Measurements from ENCODE around the gene TRPT1.

TRPT1 gene

DNA sequence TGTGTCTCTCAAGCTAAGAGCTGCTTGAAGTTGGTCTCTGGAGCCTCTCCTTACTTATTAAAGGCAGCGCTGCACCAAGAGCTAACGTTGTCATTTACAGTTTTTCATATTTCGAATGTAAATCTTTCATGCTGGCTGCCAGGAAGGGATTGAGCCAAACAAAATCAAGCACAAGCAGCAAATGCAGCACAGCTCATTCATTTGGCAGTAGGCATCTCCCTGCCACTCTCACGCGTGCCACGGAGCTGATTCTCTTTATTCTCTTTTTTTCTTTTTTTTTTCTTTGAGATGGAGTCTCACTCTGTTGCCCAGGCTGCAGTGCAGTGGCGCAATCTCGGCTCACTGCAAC lies 7.0 kb upstream of the TRPT1 start:
- Histone ChIP-seq H4K8ac (ENCODE audit: low read depth, low read length) (no peak overlapping the region), H3K36me3 (ENCODE audit: control insufficient read depth in 1 of 2, insufficient read depth in 2 of 2, low read length in 2 of 2) (peaks cover 9 to 14% of the 10 kb centered on the region in 2 experiments), H3K23ac (ENCODE audit: low read length) (no peak overlapping the region), H2BK12ac (ENCODE audit: low read length) (no peak overlapping the region), H3K27me3 (ENCODE audit: insufficient read depth, low read length) (no peaks in the 10 kb centered on the region), H2BK5ac (ENCODE audit: low read depth, low read length, poor library complexity) (no peak overlapping the region), H4K12ac (ENCODE audit: low read depth, low read length) (no peak overlapping the region), H3K9ac (ENCODE audit: low read length) (no peak overlapping the region), H3K4me2 (ENCODE audit: low read length) (no peak overlapping the region), H3K4me3 (ENCODE audit: low read depth, low read length) (no peak overlapping the region), H2AFZ (ENCODE audit: insufficient read depth, low read length, poor library complexity) (no peak overlapping the region), H2BK120ac (ENCODE audit: insufficient read depth, low read length, poor library complexity) (no peak overlapping the region), H3K27ac (ENCODE audit: low read depth, low read length) (no peak overlapping the region), H2AK5ac (ENCODE audit: low read length) (no peak overlapping the region), H3K4me1 (ENCODE audit: control insufficient read depth in 1 of 2, insufficient read depth in 2 of 2, low read length in 2 of 2) (peaks cover 4 to 7% of the 10 kb centered on the region in 2 experiments), H4K91ac (ENCODE audit: low read depth, low read length) (no peak overlapping the region), H3K14ac (ENCODE audit: low read length) (no peak overlapping the region), H3K9me3 (ENCODE audit: insufficient read depth, low read depth, low read length) (no peaks in the 10 kb centered on the region), H3K79me2 (ENCODE audit: control insufficient read depth, insufficient read depth, low read length, poor library complexity) (peaks cover 10% of the 10 kb centered on the region), H3K4ac (ENCODE audit: low read depth, low read length) (no peak overlapping the region), H3K18ac (ENCODE audit: low read length) (no peak overlapping the region), H3K79me1 (ENCODE audit: low read length) (peaks cover 11% of the 10 kb centered on the region)
- WGBS (ENCODE audit: extremely low coverage, insufficient coverage, insufficient read length): no CpG with 5 or more reads among the region's 8 CpGs
- no peak for DNase-seq

- no peak overlapping the region for H2BK120ac ChIP-seq (ENCODE audit: insufficient read depth, low read length, poor library complexity)
- peaks cover 3 to 8% of the 10 kb centered on the region in 2 experiments for H3K36me3 ChIP-seq (ENCODE audit: control insufficient read depth in 1 of 2, insufficient read depth in 2 of 2, low read length in 2 of 2)
- H3K23ac ChIP-seq (ENCODE audit: low read length): no peak overlapping the region
- H3K4me2 ChIP-seq (ENCODE audit: low read length): no peak overlapping the region
- H3K14ac ChIP-seq (ENCODE audit: low read length): no peak overlapping the region
- no CpG with 5 or more reads among the region's 15 CpGs for WGBS (ENCODE audit: extremely low coverage, insufficient coverage, insufficient read length)
- peaks cover 11% of the 10 kb centered on the region for H3K79me1 ChIP-seq (ENCODE audit: low read length)
- no peak overlapping the region for H4K12ac ChIP-seq (ENCODE audit: low read depth, low read length)
- H2BK5ac ChIP-seq (ENCODE audit: low read depth, low read length, poor library complexity): no peak overlapping the region
- no peak overlapping the region for H2BK12ac ChIP-seq (ENCODE audit: low read length)
- peaks cover 5 to 7% of the 10 kb centered on the region in 2 experiments for H3K4me1 ChIP-seq (ENCODE audit: control insufficient read depth in 1 of 2, insufficient read depth in 2 of 2, low read length in 2 of 2)
- H4K91ac ChIP-seq (ENCODE audit: low read depth, low read length): no peak overlapping the region
- no peak overlapping the region for H2AK5ac ChIP-seq (ENCODE audit: low read length)
- DNase-seq: no peak
- no peak overlapping the region for H4K8ac ChIP-seq (ENCODE audit: low read depth, low read length)
- no peaks in the 10 kb centered on the region for H3K27me3 ChIP-seq (ENCODE audit: insufficient read depth, low read length)
- H3K4ac ChIP-seq (ENCODE audit: low read depth, low read length): no peak overlapping the region
- no peak overlapping the region for H3K27ac ChIP-seq (ENCODE audit: low read depth, low read length)
- H3K4me3 ChIP-seq (ENCODE audit: low read depth, low read length): no peak overlapping the region
- H3K79me2 ChIP-seq (ENCODE audit: control insufficient read depth, insufficient read depth, low read length, poor library complexity): peaks cover 10% of the 10 kb centered on the region
- no peak overlapping the region for H3K18ac ChIP-seq (ENCODE audit: low read length)
- H3K9ac ChIP-seq (ENCODE audit: low read length): no peak overlapping the region
- no peaks in the 10 kb centered on the region for H3K9me3 ChIP-seq (ENCODE audit: insufficient read depth, low read depth, low read length)
- H2AFZ ChIP-seq (ENCODE audit: insufficient read depth, low read length, poor library complexity): no peak overlapping the region
Measured at GRCh38 chr11:64232182-64232966, 6.4 kb upstream of the TRPT1 start.

DNA sequence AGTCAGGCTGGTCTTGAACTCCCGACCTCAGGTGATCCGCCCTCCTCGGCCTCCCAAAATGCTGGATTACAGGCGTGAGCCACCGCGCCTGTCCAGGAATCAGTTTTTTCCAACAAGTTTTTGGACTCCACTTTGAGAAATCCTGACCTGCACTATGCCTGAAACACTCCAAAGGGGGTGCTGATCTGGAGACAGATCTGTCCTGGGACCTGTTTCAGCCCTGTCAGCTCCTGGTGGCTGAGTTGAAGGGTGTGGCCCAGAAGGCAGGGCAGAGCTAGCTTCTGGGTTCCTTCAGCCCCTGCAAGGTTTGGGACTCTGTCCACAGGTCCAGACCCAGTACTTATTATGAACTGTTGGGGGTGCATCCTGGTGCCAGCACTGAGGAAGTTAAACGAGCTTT lies 5.6 kb upstream of the TRPT1 start:
- Histone ChIP-seq H3K18ac (ENCODE audit: low read length) (no peak overlapping the region), H3K36me3 (ENCODE audit: control insufficient read depth in 1 of 2, insufficient read depth in 2 of 2, low read length in 2 of 2) (peaks cover 0 to 4% of the 10 kb centered on the region in 2 experiments), H3K27ac (ENCODE audit: low read depth, low read length) (no peak overlapping the region), H3K23ac (ENCODE audit: low read length) (no peak overlapping the region), H4K12ac (ENCODE audit: low read depth, low read length) (no peak overlapping the region), H2AK5ac (ENCODE audit: low read length) (no peak overlapping the region), H3K4me3 (ENCODE audit: low read depth, low read length) (no peak overlapping the region), H2BK5ac (ENCODE audit: low read depth, low read length, poor library complexity) (no peak overlapping the region), H3K4me1 (ENCODE audit: control insufficient read depth in 1 of 2, insufficient read depth in 2 of 2, low read length in 2 of 2) (peaks cover 11% of the 10 kb centered on the region in 2 experiments), H3K9me3 (ENCODE audit: insufficient read depth, low read depth, low read length) (no peaks in the 10 kb centered on the region), H2AFZ (ENCODE audit: insufficient read depth, low read length, poor library complexity) (no peak overlapping the region), H3K4ac (ENCODE audit: low read depth, low read length) (no peak overlapping the region), H4K8ac (ENCODE audit: low read depth, low read length) (no peak overlapping the region), H3K4me2 (ENCODE audit: low read length) (no peak overlapping the region), H3K9ac (ENCODE audit: low read length) (no peak overlapping the region), H3K27me3 (ENCODE audit: insufficient read depth, low read length) (no peaks in the 10 kb centered on the region), H2BK120ac (ENCODE audit: insufficient read depth, low read length, poor library complexity) (no peak overlapping the region), H3K14ac (ENCODE audit: low read length) (no peak overlapping the region), H3K79me1 (ENCODE audit: low read length) (peaks cover 13% of the 10 kb centered on the region), H4K91ac (ENCODE audit: low read depth, low read length) (no peak overlapping the region), H2BK12ac (ENCODE audit: low read length) (no peak overlapping the region), H3K79me2 (ENCODE audit: control insufficient read depth, insufficient read depth, low read length, poor library complexity) (peaks cover 10% of the 10 kb centered on the region)
- DNase-seq: no peak
- no CpG with 5 or more reads among the region's 7 CpGs for WGBS (ENCODE audit: extremely low coverage, insufficient coverage, insufficient read length)

GRCh38 chr11:64230985-64231365 lies 5.0 kb upstream of the TRPT1 start:
- Histone ChIP-seq H3K9me3 (ENCODE audit: insufficient read depth, low read depth, low read length) (no peaks in the 10 kb centered on the region), H3K4me3 (ENCODE audit: low read depth, low read length) (peak overlapping the region; percentile 88), H2AK5ac (ENCODE audit: low read length) (no peak overlapping the region), H4K12ac (ENCODE audit: low read depth, low read length) (peak overlapping the region; percentile 89), H3K79me2 (ENCODE audit: control insufficient read depth, insufficient read depth, low read length, poor library complexity) (peaks cover 14% of the 10 kb centered on the region), H3K23ac (ENCODE audit: low read length) (no peak overlapping the region), H3K27me3 (ENCODE audit: insufficient read depth, low read length) (no peaks in the 10 kb centered on the region), H3K4me1 (ENCODE audit: control insufficient read depth in 1 of 2, insufficient read depth in 2 of 2, low read length in 2 of 2) (peaks cover 12 to 13% of the 10 kb centered on the region in 2 experiments), H4K91ac (ENCODE audit: low read depth, low read length) (peak overlapping the region; percentile 72), H3K14ac (ENCODE audit: low read length) (peak overlapping the region; percentile 87), H3K4me2 (ENCODE audit: low read length) (peak overlapping the region; percentile 94), H3K79me1 (ENCODE audit: low read length) (peaks cover 17% of the 10 kb centered on the region), H2BK12ac (ENCODE audit: low read length) (no peak overlapping the region), H2BK5ac (ENCODE audit: low read depth, low read length, poor library complexity) (peak overlapping the region; percentile 65), H3K4ac (ENCODE audit: low read depth, low read length) (no peak overlapping the region), H2BK120ac (ENCODE audit: insufficient read depth, low read length, poor library complexity) (peak overlapping the region; percentile 74), H2AFZ (ENCODE audit: insufficient read depth, low read length, poor library complexity) (peak overlapping the region; percentile 65), H4K8ac (ENCODE audit: low read depth, low read length) (peak overlapping the region; percentile 91), H3K9ac (ENCODE audit: low read length) (peak overlapping the region; percentile 87), H3K18ac (ENCODE audit: low read length) (peak overlapping the region; percentile 50), H3K36me3 (ENCODE audit: control insufficient read depth in 1 of 2, insufficient read depth in 2 of 2, low read length in 2 of 2) (peaks cover 0 to 2% of the 10 kb centered on the region in 2 experiments), H3K27ac (ENCODE audit: low read depth, low read length) (no peak overlapping the region)
- WGBS (ENCODE audit: extremely low coverage, insufficient coverage, insufficient read length): no CpG with 5 or more reads among the region's 8 CpGs
- no peak for DNase-seq

Data from trophoblast cell (in vitro differentiated cells and primary cell).